Hippocampal formation (tissue), 2 donors: Measurements from ENCODE around the gene CERT1.

ENCODE experiments used
- DNase-seq, 2 donors: peaks; one replicate each; lab custom pipeline; 2025; lab: John Stamatoyannopoulos, UW

The CERT1 gene

DNA sequence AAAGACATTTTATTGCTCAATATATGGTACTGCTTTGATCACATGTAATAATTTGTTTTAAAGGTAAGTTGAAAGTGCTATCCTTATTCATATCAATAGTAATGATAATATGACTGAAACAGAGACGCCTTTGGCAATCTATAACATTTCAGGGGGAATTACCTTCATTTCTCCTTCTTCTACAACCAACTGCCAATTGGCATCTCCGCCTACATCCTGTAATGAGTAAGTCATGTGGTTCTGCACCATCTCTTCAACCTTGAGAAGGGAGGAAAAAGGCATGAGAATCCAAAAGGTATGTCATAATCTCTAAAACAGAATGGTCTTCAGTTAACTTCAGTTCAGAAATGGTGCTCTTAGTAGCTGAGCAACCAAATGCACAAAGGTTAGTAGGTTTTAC lies 122.0 kb downstream of the CERT1 start:
- DNase-seq: no peak

DNA sequence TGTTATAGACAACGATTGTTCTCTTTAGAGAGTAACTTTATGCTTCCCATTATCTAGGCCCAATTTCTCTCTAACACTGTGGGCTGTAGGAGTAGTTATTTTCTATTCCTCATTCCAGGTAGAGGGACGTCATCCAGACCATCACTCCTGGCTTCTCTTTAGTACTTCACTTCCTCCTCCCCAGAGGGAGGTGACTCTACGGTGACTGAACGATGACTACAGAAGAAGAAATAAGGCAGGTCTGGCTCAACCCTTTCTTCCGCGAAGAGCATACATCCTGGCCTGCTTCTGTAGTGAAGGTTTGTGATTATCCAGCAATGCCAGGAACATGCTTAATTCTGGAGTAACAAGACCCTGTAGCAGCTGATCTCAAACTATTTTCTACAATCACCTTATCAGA lies 123.6 kb downstream of the CERT1 start:
- DNase-seq: no peak

DNA sequence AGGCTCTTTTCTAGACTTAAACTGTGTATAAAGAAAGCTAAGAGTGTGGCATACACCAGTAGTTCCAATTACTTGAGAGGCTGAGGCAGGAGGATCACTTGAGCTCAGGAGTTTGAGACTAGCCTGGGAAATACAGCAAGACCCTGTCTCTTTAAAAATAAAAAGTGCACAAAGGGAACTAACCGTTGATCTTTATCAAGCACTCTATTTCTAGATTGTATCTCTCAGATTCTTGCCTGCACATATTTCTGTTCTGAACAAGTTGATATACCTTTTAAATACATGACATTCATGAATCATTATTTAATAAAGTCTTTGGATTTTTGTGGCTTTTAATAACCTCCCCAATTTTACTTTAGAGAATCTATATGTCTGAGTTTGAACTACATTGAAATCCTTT lies 127.2 kb downstream of the CERT1 start:
- DNase-seq: no peak

DNA sequence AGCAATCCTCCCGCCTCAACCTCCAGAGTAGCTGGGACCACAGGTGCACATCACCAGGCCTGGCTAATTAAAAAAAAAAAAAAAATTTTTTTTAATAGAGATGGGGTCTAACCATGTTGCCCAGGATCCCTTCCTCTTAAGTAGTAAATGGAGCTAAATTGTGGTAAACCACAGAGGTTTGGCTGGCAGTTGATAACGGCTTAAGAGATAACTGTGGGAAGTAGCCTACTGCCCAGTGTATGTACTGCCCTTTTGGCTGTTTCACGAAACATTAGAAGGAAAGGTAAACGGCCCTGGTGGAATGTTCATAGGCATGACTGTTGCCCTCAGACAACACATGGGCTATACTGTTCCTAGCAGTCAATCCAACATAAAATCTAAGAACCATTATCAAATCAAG lies 130.0 kb downstream of the CERT1 start:
- no peak for DNase-seq

DNA sequence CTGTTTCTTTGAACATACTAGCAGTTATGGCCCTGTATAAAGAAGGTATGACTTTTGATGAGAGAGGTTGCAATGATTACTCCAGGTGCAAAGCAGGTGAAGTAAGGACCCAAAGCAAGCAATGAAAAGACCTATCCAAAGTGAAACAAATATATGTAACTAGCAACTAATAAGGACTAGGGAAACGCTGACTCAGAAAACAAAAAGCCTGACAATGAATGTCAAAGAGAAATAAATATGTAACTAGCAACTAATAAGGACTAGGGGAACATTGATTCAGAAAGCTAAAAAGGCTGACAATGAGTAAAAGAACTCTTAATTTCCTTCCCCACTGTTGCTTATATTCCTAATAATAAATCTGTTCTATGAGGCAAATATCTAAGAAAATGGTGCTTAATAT lies 131.3 kb downstream of the CERT1 start:
- no peak for DNase-seq

DNA sequence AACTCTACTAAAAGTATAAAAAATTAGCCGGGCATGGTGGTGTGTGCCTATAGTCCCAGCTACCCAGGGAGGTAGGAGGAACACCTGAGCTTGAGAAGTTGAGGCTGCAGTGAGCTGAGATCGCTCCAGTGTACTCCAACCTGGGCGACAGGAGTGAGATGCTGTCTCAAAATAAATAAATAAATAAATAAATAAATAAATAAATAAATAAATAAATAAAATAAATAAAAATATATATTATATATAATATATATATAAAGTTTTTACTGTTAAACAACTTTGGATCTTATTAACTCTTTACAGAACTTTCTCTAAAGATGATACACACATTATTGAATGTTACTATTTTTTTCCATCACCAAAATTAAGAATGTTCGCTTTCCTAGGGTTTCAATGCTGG lies 136.0 kb downstream of the CERT1 start:
- DNase-seq: no peak

DNA sequence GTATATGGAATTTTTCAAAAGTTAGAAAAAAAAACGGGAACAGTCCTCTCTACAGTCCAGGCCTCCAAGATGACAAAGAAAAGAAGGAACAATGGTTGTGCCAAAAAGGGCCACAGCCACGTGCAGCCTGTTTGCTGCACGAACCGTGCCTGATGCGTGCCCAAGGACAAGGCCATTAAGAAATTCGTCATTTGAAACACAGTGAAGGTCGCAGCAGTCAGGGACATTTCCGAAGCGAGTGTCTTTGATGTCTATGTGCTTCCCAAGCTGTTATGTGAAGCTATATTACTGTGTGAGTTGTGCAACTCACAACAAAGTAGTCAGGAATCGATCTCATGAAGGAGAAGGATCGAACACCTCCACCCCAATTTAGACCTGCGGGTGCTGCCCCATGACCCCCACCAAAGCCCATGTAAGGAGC lies 137.0 kb downstream of the CERT1 start:
- no peak for DNase-seq

DNA sequence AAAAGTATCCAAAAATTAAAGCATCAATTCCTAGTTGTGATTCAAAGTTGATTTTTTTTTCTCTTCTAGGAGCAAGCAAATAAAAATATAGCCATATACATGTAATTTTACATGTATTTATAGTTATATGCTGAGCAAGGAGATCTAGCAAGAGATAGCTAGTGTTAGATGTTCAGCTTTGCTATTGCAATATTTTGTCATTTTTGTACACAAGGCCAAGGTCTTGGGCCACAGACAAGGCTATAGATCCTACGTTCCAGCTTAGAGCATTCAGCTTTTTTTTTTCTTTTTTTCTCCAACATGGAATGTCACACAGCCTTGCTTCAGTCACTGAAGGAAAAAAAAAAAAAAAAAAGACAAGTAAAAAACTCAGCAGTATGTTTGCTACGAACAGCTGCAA lies 137.6 kb downstream of the CERT1 start:
- no peak for DNase-seq

DNA sequence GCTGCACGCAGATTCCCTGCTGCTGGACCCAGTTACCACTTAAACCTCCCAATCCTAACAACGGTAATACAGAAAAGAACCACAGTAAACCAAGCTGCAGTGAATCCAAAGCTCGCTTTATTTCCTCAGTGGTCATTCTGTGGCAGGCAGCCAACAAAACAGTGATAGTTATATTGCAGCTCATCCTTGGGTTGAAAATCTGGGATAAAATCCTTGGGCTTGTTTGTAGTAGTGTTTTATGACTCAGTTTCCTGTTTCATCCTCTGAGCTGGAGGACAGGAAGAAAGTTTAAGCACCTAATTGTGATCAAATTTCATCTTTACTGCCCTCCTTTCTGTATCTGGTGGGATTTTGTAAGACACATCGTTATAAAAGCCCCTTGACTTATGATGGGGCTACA lies 143.0 kb downstream of the CERT1 start:
- no peak for DNase-seq

DNA sequence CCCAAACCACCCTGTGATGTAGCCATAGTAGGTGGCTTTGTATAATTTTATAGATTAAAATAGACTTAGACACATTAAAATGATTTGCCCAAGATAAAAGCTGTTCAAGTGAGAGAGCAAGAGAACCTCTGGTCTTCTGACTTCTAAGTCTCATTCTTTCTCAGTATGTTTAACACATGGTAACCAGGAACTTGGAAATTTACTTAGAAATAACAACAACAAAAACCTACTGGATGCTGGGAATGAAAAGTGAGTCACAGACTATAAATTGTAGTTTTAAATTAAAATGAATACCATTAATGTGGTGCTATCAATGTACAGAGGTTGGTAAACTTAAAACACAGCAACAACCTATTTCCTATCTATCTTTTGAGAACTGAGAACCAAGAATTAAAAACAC lies 144.0 kb downstream of the CERT1 start:
- no peak for DNase-seq

DNA sequence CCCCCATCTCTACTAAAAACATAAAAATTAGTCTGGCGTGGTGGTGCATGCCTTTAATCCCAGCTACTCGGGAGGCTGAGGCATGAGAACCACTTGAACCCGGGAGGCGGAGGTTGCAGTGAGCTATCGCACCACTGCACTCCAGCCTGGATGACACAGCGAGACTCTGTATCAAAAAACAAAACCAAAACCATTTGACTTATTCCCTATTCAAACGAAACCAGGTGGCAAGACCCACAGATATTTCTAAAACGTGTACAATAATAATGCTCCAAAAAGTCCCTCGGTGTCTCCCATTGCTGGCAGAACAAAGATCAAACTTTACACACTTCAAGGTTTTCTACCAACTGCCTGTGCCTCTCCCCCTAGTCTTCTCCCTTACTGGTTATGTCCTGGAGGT lies 144.6 kb downstream of the CERT1 start:
- no peak for DNase-seq

DNA sequence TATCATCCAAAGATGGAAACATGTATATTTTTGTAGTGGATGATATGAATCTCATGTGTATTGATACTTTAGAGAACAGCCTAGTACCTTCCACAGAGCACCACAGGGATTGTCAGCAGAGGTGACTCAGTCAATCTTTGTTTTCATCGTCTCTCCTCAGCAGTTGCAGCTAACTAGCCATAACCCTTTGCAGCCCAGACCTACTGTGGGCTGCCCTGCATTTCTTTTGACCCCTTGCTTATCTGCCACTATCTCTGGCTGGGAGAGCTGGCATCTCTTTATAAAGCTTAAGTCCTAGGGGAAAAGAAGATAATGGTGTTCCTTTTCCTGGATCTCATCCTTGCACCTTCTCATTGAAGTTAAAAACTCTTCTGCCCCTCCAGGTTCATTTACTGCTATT lies 145.7 kb downstream of the CERT1 start:
- DNase-seq: no peak

DNA sequence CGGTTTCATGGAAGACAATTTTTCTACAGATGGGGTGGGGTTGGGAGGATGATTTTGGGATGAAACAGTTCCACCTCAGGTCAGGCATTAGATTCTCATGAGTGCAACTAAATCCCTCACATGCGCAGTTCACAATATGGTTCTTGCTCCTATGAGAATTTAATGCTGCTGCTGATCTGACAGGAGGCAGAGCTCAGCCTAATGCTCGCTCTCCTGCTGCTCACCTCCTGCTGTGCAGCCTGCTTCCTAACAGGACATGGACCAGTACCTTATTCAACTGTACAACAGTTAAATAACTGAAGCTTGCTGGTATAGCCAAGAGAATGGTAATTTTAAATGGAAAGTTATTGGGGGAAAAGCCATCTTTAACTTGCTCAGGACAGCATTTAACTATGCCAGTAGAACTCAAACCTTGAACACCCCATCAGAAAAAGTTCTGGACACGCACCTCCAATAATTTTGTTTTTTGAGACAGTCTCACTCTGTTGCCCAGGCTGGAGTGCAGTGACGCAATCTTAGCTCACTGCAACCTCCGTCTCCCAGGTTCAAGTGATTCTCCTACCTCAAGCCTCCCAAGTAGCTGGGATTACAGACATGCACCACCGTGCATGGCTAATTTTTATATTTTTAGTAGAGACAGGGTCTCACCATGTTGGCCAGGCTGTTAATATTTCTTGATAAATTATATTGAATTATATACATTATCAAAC lies 146.7 kb downstream of the CERT1 start:
- DNase-seq: no peak

DNA sequence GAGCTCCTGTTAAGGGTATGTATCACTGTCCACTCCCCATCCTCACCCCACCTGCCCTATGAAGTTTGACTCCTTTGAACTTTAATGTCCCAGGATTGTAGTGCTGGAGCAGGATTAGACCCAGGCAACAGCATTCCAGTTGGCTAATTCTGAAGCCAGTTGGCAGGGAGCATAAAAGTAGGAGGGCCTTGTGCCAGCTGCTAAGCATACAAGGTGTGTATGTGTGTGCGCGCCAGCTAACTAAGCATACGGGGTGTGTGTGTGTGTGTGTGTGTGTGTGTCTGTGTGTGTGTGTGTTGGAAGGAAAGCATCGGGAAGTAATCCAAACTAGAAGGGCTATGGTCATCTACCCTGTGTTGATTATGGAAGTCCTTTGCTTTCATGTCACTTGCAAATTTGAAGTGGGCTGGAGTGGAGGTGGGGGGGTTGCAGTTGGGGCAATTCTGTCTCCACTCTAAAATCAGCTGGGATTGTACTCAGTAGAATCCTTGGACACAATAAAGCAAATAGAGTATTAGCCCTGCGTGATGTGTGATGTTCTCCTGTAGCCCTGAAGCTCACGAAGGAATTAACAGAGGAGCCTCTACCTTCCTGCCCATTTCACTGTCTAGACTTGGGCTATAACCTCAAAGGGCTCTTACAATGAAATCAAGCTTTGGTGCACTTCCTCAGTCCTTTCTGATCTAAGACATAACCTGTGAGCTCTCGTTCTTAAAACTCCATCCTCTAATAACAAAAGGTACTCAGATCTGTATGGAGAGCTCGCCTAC lies 147.5 kb downstream of the CERT1 start:
- no peak for DNase-seq

DNA sequence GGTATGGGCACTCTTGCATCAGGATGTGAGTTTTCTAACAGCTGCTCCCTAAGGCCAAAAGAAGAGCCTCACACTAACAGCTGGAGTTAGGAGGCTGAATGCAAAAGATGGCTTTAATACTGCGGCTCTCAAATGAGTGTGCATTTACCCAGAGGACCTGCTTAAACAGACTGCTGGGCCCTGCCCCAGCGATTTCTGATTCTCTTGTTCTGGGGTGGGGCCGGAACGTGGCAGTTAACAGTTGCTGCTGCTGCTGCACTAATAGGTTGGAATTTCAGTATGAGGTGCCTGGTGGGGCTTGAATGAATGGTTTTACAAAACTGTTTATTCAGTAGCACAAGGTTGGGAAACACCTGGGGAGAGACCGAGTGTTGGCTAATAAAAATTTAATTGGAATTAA lies 148.3 kb downstream of the CERT1 start:
- DNase-seq: no peak

DNA sequence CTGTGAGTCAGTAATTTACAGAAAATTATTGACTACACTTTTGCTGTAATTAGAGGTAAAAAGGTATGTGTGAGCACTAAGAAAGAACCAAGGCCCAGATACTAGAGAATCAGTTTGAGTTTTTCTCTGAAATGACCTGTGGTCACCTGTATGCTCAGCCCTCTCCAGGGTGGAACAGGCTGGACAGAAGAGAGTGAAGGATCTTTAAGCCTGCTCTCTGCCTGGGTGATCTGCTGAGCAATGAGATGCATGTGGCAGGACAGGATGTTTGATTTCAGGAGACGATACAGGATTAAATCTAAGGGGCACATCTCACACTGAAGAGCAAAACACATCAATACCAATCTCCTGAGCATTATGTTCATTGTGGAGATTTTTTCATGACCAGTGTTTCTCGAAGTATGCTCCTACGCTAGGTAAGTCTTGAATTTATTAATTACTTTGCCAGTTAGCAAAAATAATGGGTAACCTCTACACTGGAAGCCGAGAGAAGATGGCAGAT lies 148.9 kb downstream of the CERT1 start:
- no peak for DNase-seq

DNA sequence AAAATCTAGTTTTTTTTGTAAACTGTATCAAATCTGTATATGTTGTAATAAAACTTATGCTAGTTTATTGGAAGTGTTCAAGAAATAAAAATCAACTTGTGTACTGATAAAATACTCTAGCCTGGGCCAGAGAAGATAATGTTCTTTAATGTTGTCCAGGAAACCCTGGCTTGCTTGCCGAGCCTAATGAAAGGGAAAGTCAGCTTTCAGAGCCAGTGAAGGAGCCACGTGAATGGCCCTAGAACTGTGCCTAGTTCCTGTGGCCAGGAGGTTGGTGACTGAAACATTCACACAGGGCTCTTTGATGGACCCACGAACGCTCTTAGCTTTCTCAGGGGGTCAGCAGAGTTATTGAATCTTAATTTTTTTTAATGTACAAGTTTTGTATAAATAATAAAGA lies 150.1 kb downstream of the CERT1 start:
- DNase-seq: peak; percentile 4 to 14

DNA sequence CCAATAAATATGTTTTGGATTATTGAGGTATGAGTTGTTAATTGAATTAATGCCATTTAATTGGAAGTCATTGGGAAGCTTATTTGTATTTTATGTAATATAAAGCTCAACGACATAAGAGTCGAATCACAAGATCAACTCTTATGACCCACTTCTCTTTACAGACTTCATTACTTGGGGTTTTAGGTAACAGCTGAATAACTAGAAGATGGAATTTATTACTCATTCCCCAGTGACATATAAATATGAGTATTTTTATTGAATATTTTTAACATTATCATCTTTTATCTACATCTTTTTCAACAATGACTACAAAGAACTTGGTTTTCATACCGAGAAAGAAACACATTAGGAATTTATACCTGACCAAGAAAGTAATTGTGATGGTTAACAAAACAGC lies 153.3 kb downstream of the CERT1 start:
- no peak for DNase-seq

DNA sequence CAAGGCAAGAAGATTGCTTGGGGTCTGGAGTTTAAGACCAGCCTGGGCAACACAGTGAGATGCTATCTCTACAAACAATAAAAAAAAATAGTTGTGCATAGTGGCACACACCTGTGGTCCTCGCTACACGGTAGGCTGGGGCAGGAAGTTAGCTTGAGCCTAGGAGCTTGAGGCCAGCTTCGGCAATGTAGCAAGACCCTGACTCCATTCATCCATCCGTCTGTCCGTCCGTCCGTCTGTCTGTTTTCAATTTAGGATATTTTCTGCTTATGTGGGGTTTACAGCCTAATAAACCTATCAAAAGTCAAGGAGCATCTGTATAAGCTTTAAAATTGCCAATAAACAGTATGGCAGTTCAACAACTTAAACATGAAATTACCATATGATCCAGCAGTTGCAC lies 154.7 kb downstream of the CERT1 start:
- no peak for DNase-seq

DNA sequence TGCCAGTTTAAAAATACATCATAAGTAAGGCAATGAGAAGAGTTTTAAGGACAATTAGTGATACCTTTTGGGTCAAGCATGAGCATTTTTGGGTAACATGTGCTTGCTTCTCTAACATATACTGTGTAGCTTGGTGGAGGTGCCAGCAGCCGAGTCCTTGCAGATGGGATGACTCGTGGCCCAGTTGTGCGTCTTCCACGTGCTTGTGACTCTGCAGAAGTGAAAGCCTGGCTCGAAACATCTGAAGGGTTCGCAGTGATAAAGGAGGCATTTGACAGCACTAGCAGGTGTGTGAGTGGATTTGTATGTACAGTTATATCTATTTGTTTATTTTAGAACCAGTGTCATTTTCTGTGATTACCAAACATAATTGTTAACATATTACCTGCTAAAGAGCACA lies 156.2 kb downstream of the CERT1 start:
- DNase-seq: no peak

DNA sequence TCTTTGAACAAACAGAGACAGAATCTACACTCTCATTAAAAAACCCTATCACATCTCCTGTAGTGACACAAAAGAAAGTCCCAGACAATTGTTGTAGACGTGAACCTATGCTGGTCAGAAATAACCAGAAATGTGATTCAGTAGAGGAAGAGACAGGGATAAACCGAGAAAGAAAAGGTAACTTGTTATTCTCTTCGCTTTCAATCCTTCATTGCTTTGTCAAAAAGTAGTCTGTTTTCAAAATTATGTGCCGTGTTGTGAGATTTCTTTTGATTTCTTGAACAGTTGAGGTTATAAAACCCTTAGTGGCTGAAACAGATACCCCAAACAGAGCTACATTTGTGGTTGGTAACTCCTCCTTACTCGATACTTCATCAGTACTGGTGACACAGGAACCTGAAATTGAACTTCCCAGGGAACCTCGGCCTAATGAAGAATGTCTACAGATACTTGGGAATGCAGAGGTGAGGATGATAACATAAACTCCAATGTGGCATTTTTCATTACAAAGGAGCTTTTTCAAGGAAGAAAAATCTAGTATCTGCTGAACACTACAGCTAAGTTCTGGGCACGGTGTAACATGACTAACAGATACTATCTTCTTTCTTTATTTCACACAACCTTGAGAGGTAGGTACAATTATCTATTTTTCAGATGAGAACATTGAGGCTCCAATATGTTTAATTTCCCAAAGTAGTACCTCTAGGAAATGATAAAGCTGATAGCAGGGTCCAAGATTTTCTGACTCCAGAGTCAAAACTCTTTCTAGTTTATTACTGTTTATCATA lies 160.1 kb downstream of the CERT1 start:
- no peak for DNase-seq

DNA sequence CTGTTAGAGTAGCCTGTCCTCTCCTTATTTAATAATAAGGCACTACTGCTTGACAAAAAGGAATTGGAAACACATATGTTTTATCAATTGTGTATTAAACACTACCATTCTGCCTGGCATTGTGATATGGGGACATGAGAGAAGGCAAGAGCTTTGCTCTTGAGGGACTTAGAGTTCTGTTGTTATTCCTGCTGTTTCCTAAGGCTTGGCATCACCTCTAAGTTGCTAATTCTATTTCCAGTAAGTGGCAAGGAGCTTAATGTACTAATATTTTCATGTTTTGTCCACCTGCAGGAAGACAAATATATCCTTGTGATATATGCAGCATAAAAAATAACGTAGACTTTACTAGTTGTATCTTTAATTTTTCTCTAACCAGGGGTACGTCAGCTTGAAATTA lies 161.8 kb downstream of the CERT1 start:
- DNase-seq: no peak

DNA sequence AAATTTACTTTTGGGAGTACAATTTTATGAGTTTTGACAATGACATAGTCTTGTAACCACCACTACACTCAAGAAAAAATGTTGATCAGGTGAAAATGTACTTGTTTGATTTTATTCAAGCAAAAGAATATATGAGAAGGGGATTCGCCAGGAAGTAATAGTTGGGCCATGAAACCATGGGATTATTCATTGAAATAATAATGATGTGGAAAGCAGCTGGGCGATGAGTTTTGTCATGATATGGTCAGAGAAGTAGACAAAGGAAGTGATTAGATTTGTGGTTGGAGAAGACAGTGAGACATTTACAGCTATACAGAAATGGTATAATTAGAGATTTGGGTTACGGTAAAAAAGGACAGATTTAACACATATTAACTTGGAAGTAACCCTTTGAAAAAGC lies 163.2 kb downstream of the CERT1 start:
- DNase-seq: no peak
